Measurements from ENCODE around the gene ANKRD30B.
"Not testable (repeated sequence)": the region's sequence is repeated elsewhere in the genome, so short reads cannot be mapped to it uniquely, and the experiment has no call there.

Gene ANKRD30B

GRCh38 chr18:14747513-14748474 is at the start of gene ANKRD30B:
ANKRD30B (plus strand) TSS chr18:14748172; CDS start chr18:14748420, 248 bp downstream.
- no peak for DNase-seq (ENCODE audit: low read depth in 2 of 2)

GRCh38 chr18:14701286-14702040 is 46.5 kb upstream of the ANKRD30B start:
- not testable (repeated sequence) for DNase-seq (ENCODE audit: low read depth in 2 of 2)

GRCh38 chr18:14709761-14710160 is 38.2 kb upstream of the ANKRD30B start:
- not testable (repeated sequence) for DNase-seq (ENCODE audit: low read depth in 2 of 2)

GRCh38 chr18:14721569-14721968 is 26.4 kb upstream of the ANKRD30B start:
- DNase-seq (ENCODE audit: low read depth in 2 of 2), result not testable (repeated sequence)

- not testable (repeated sequence) for DNase-seq (ENCODE audit: low read depth in 2 of 2)
Measured at GRCh38 chr18:14739056-14739455, 8.9 kb upstream of the ANKRD30B start.

GRCh38 chr18:14746897-14747296 is 1.1 kb upstream of the ANKRD30B start:
- no peak for DNase-seq (ENCODE audit: low read depth in 2 of 2)

GRCh38 chr18:14748496-14748895 is 524 bp downstream of the ANKRD30B start:
- DNase-seq (ENCODE audit: low read depth in 2 of 2), result no peak

GRCh38 chr18:14763566-14763965 is 15.6 kb downstream of the ANKRD30B start:
- DNase-seq (ENCODE audit: low read depth in 2 of 2), result not testable (repeated sequence)

GRCh38 chr18:14767474-14767873 is 19.5 kb downstream of the ANKRD30B start:
- no peak for DNase-seq (ENCODE audit: low read depth in 2 of 2)

GRCh38 chr18:14768241-14768640 is 20.3 kb downstream of the ANKRD30B start:
- no peak for DNase-seq (ENCODE audit: low read depth in 2 of 2)

GRCh38 chr18:14769381-14769780 is 21.4 kb downstream of the ANKRD30B start:
- no peak for DNase-seq (ENCODE audit: low read depth in 2 of 2)

GRCh38 chr18:14776801-14777200 is 28.8 kb downstream of the ANKRD30B start:
- DNase-seq (ENCODE audit: low read depth in 2 of 2), result no peak

- DNase-seq (ENCODE audit: low read depth in 2 of 2), result no peak
Measured at GRCh38 chr18:14781671-14782070, 33.7 kb downstream of the ANKRD30B start.

- DNase-seq (ENCODE audit: low read depth in 2 of 2), result no peak
Measured at GRCh38 chr18:14784133-14784532, 36.2 kb downstream of the ANKRD30B start.

- DNase-seq (ENCODE audit: low read depth in 2 of 2), result not testable (repeated sequence)
Measured at GRCh38 chr18:14796876-14797275, 48.9 kb downstream of the ANKRD30B start.

GRCh38 chr18:14797969-14798764 is 50.2 kb downstream of the ANKRD30B start:
- not testable (repeated sequence) for DNase-seq (ENCODE audit: low read depth in 2 of 2)

GRCh38 chr18:14811081-14811480 is 63.1 kb downstream of the ANKRD30B start:
- DNase-seq (ENCODE audit: low read depth in 2 of 2), result not testable (repeated sequence)

GRCh38 chr18:14826972-14827632 is 79.1 kb downstream of the ANKRD30B start:
- not testable (repeated sequence) for DNase-seq (ENCODE audit: low read depth in 2 of 2)

GRCh38 chr18:14841607-14842006 is 93.6 kb downstream of the ANKRD30B start:
- not testable (repeated sequence) for DNase-seq (ENCODE audit: low read depth in 2 of 2)

- not testable (repeated sequence) for DNase-seq (ENCODE audit: low read depth in 2 of 2)
Measured at GRCh38 chr18:14851533-14851932, 103.6 kb downstream of the ANKRD30B start.

- not testable (repeated sequence) for DNase-seq (ENCODE audit: low read depth in 2 of 2)
Measured at GRCh38 chr18:14855634-14856033, 107.7 kb downstream of the ANKRD30B start.

Data from stimulated activated CD8-positive, alpha-beta memory T cell treated with anti-CD3 and anti-CD28 coated beads, Interleukin-15, amount 100 ng/mL, for 4 hours (primary cell).